SK-N-MC (cell line): ENCODE results near the gene TKTL1.

ENCODE experiments used
- EZH2 ChIP-seq: fragments of 200-600 bp; sonication (generic); IDR thresholded peaks from one replicate; pipeline ENCODE4 v1.6.1; 2017; ENCODE audit warnings: antibody characterized with exemption
- POLR2AphosphoS5 ChIP-seq: IDR thresholded peaks from 2 replicates; pipeline ENCODE4 v1.6.1; 2012; ENCODE audit warnings: mild to moderate bottlenecking, low read depth, low read length, borderline replicate concordance

DNA sequence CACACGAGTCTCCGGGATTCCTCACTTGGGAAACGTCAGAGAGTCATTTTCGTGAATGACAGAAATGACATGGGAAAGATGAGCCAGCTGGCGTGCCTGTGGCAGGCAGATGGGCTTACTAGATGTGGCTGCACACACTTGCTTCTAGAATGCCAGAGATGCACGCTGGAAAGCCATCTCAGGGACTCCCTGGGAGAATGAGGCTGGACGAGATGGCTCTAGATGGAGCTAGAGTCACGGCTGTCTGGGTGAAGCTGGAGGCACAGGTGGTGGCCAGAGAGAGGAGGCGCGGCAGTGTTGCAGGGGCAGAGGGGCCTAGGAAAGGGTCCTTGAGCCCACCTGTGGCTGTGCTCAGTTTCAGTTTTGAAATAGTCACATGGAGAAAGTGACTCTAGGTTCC lies 26.0 kb downstream of the TKTL1 start:
- no peak for TF ChIP-seq EZH2
- no peak for TF ChIP-seq POLR2AphosphoS5
